HG02759 (cell line): Measurements from ENCODE around the gene NT5M.
A peak's percentile ranks its signal among the peaks of the same experiment; 100 is the strongest.
"Not testable (repeated sequence)": the region's sequence is repeated elsewhere in the genome, so short reads cannot be mapped to it uniquely, and the experiment has no call there.

ENCODE experiments used
- ATAC-seq: cut with Tn5 transposase; IDR thresholded peaks from one replicate; pipeline ENCODE4 v1.9.1; 2021; ENCODE audit warnings: mild to moderate bottlenecking, moderate library complexity; ENCODE audit not compliant: unreplicated experiment

NT5M gene

DNA sequence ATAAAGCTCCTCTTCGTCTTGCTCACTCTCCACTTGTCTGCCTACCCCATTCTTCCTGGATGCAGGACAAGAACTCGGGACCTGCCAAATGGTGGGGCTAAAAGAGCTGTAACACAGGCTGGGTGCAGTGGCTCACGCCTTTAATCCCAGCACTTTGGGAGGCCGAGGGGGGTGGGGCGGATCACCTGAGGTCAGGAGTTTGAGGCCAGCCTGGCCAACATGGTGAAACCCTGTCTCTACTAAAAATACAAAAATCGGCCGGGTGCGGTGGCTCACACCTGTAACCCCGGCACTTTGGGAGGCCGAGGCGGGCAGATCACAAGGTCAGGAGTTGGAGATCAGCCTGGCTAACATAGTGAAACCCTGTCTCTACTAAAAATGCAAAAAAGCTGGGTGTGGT, 1.5 kb upstream of the NT5M start:
- ATAC-seq, result not testable (repeated sequence)

DNA sequence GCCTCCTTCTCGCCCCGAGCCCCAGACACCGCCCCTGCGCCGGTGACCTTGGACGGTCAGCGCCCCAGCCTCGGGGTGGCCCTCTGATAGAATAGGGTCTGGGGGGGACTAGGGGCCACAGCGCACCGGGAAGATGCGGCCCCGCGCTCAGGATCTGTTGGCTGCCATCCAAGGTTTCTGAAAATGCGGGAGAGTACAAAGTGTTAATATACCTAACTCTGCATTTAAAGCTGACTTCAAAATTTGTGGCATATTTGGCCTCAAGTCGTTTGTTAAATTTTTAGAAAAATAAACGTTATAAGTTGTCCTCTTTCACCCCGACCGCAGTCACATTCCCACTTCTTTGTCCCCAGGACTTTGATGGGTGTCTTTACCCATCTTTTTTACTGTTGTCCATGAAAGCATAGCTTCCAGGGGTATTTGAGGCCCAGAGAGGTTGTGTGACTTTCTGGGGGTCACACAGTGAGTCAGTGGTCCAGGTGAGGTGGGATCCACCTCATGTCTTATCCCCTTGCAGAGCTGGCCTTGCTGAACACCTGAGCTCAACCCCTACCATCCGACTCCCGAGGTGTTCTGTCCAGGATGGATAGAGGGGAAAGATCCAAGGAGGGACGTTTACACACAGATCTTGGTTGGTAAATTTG, 796 bp downstream of the NT5M start:
- no peak for ATAC-seq

DNA sequence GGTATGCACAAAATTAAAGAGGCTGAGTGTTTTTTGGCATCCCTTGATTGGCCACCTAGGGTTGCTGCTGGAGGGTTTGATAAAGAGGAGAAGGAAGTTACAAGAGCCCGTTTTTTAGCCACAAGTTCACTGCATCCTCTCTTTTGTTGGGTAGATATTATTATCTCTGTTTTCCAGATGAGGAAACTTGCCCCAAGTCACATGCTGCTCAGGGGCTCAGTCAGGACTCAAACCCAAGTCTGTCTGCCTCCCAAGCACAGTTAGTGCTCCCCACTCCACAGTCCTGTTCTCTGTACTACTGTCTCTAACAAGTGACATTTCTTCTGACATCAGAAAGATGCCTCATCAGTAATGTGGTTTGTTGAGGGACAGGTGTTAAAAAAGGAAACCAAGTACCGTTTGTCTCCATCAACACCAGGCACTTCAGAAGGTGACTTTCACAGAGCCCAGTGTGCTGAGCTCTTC, 1.4 kb downstream of the NT5M start:
- ATAC-seq, result no peak

DNA sequence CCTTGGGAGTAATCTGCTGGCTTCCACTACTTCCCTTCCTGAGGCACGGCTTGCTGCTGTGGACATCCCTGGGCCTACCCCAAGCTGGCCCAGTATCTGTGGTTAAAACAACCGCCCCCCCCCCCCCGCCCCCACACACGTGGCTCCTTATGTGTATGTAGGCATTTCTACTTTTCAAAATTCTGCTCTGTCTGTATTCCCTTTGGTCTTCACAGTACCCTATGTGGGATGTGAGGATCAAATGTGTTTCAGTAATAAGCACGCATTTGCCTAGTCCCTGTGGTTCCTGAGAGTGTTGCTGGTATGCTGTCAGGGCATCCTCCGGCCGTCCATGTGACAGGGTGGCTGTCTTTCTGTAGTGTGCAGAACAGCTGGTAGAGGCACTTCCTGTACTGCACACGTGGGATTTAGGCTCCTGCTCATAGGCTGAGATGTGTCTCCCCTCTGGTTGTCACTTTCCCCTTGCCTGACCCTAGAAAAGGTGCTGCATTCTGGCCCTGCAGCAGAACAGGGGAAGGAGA, 2.2 kb downstream of the NT5M start:
- peak; percentile 64 for ATAC-seq

DNA sequence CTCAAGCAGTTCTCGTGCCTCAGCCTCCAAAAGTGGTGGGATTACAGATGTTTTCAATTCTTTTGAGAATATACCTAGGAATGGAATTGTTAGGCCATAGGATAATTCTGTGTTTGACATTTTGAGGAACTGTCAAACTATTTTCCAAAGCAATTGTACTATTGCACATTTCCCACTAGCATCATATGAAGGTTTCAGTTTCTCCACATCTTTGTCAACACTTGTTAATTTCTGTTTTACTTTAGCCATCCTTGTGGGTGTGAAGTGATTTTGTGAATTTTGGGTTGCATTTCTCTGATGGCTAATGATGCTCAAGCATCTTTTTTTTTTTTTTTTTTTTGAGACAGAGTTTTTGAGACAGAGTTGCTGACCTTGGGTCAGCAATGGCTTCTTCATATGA, 6.2 kb downstream of the NT5M start:
- no peak for ATAC-seq

DNA sequence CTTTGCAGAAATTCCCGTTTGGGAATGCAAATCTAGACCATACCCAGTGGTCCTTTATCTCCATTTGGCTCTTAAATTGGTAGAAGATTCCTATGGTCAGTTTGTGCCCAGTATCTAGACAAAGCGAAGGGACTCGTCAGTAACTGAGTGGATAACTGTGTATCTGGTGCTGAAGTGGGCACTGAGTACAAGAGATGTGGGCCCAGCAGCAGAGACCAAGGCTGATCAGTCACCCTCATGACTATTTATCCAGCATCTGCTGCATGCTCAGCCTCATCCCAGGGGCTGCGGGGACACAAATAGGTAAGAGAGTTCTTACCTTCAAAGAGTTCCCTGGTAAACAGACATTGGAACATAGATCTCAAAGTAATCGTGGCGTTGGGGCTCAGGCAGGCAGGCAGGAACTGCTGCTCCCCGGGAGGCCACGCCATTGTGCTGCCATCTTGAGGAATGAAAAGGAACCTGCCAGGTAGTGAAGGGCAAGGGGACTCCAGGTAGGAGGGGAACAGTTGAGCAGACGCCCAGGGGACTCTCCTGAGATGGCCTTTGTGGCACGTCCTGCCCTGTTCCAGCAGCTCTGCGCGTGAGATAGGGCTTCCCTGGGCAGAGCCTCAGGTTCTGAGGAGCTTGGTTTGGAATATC, 10.3 kb downstream of the NT5M start:
- ATAC-seq, result no peak

DNA sequence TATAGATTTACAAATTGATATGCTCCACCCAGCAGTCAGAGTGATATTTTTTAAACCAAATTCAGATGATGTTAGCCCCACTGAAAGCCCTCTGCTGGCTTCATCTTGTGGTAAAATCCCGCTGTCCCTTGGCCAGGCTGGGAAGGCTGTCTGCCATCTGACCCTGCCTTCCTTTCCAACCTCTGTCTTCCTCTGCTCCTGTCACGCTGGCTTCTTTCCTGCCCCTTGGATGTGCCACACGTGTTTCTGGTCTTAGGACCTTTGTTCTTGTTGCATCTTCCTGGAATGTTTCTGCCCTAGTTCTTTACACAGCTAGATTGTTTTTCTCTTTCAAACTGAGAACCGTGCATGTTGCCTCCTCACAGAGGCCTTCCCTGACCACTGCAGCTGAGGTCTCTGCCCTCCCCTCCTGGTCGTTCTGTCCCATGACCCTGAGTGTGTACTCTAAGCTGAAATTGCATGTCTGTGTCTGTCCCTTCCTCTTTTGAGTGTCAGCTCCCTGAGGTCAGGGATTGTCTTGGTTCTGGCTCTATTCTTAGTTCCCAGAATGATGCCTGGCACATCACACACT, 11.4 kb downstream of the NT5M start:
- ATAC-seq, result no peak

DNA sequence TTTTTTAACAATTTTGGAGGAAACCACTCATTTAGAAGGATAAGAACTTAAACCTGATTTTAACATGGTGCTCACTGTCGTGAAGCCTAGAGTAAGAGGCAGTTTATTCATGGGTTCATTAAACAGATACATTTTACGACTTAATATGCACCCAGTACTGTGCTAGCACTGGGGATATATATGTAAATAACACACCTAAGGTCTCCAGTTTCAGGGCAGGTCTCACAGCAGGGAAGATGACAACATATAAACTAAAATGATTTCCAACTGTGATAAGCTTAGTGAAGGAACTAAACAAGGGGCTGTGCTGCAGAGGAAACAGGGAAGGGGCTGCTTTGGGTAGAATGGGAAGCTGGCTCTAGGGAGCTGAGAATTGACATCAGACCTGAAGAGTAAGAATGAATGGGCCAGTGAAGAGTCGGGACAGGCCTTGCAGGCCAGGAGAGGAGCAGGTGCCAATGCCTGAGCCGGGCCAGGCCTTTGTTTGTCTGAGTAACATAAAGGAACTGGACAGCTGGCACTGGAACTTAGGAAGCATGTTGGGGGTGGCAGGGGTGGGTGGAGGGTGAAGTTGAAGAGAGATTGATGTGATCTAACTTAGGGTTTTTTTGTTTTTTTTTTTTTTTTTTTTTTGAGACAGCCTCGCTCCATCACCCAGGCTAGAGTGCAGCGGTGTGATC, 12.1 kb downstream of the NT5M start:
- ATAC-seq, result no peak

DNA sequence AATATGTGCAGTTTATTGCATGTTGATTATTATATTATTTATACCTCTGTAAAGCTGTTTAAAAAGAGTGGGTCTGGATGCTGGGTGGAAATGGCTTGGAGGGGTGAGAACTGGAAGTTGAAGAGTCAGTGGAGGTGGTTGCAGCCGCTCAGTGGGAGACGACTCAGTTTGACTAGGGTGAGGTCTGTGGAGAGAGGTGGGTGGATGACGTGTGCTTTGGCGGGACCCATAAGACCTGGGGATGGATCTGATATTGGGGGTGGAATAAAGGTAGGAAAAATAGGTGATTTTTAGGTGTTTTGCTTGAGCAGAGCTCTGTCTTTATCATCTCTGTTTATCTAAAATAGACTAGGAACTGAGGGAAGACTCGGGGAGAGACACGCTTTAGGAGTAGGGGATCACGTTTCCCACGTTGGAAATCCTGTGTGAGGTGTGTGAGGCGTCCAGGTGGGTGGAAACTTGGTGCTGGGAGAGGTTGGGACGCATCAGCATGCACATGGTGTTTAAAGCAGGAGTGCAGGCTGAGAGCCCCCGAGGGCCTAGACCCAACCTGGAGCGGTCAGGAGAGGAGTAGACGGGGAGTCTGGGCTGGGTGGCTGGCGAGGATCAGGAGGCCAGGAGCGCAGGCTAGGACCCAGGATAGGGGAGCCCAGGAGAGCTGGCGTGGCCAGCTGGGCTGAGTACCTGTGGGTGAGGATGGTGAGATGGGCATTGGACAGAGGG, 17.2 kb downstream of the NT5M start:
- ATAC-seq, result no peak

DNA sequence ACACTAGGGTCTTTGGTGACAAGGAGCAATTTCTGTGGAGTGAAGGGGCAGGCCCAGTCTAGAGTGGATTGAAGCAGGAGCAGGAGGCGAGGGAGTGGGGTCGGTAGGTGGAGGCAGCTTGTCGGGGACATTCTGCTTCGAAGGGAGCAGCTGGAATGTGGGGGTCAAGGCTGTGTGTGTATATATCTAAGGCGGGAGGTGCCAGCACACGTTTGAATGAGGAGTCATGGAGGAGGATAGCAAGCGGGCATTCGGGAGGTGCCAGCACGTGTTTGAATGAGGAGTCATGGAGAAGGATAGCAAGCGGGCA, 17.7 kb downstream of the NT5M start:
- ATAC-seq, result no peak

DNA sequence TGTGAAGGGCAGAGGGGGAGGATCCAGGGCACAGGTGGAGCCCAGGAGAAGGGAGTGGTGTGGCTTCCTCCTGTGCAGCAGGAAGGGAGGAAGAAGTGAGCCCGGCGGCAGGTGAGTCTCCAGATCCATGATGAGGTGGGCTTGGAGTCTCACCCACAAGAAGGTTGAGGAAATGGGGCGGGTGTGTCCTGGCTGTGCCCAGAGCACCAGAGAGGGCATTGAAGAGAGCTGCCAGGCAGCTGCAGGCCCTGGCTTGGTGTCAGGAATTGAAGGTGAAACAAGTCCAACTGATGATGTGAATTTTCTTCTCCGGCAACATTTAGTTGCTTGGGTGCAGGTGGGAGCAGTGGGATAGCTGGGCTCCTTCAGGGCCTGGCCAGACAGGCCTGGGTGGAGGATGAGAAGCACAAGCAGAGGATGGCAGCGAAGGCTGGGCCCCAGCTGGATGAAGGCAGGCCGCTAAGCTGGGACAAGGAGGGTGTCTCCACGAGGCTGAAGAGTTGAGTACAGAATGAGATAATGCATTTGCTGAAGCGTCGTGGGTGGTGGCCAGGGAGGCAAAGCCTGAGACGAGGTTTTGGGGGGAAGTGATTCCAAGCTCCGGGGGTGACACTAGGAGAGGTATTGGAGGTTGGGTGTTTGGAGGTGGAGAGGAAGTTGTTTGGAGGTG, 18.3 kb downstream of the NT5M start:
- ATAC-seq, result no peak

DNA sequence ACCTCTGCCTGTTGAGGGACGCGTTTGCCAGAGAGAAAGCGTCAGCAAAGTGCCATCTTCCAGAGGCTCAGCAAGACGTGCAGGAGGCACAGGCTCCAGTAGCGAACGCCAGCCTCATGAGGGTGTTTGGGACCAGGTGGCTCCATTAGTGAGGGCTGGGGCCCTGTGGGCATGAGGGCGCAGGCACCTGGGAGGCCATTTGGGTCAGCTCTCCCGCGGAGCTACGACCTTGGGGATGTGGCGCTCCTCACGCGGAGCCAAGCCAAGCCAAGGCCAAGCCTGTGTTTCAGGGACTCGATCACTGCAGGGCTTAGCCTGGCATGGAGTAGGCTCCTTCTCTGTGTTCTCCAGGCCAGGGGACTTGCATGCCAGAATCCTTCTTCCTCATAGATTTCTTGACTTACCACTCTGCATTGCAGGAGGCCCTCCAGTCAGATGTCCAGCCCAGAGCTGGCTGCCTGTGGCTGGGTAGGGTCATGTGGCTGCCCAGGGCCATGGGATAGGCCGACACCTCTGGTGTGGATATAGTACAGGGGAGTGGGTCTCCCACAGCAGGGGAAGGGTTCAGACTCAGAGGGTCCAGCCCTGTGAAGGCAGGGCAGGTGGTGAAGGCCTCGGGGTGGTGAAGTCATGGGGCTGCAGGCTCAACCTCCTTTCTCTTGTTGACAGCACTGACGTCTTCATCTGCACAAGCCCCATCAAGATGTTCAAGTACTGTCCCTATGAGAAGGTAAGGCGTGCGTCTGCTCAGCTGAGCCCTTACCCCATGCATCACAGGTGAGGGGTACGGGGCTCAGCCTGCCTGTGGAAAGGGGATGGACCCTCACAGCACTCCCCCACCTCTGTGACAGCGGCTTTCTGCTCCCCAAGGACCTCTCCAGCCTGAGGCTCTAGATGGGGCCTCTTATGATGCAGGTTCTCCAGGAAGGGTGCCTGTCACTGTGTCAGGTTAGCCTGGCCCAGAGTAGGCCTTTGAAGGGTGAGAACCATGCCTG, 19.6 kb downstream of the NT5M start:
- no peak for ATAC-seq

DNA sequence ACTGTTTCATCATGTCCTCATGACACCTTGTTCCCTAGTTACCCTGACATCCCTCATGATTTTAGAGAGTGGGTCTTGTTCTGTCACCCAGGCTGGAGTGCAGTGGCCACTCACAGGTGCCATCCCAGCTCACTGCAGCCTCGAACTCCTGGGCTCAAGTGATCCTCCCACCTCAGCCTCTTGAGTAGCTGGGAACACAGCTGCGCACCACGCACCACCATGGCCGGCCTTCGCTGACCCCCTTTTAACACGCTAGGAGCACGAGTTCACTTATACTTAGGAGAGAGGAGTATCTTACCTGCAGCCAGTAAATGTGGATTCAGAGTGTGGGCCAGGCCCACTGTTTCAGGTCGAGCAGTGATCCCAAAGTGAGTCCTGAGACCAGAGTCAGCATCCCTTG, 21.4 kb downstream of the NT5M start:
- no peak for ATAC-seq

DNA sequence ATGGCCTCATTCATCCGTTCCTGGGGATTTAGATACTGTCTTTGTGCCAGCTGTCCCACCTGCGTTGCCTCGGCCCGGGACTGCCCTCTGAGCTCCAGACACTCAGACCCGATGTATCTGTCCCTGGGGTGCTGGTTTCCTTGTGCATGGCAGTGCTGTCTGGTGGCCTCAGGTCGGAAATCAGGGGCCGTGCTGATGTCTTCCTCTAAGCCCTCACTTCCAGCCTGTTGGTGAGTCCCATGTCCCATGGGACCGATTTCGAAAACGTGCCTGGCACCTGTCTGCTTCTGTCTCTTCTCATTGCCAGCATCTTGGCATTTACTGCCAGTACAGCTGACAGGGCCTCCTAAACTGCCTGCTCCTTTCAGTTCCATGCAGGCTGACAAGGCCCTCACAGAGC, 22.1 kb downstream of the NT5M start:
- no peak for ATAC-seq

DNA sequence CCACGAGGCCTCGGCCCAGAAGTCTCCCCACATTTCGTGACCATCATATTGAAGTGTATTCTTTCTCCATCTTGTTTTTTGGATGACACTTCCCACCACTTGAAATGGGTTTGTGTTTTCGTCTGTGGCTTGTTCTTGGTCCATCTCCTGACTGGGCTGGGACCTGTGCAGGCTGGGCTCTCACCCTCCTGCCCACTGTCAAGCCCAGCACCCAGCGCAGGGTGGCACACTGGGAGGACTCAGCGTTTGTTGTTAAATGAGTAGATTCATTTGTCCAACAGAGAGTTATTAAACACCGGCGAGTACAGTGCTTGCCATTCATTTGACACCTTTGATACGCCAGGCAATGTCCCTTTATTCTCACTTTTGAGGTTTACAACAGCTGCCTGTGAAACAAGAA, 22.6 kb downstream of the NT5M start:
- ATAC-seq, result no peak

DNA sequence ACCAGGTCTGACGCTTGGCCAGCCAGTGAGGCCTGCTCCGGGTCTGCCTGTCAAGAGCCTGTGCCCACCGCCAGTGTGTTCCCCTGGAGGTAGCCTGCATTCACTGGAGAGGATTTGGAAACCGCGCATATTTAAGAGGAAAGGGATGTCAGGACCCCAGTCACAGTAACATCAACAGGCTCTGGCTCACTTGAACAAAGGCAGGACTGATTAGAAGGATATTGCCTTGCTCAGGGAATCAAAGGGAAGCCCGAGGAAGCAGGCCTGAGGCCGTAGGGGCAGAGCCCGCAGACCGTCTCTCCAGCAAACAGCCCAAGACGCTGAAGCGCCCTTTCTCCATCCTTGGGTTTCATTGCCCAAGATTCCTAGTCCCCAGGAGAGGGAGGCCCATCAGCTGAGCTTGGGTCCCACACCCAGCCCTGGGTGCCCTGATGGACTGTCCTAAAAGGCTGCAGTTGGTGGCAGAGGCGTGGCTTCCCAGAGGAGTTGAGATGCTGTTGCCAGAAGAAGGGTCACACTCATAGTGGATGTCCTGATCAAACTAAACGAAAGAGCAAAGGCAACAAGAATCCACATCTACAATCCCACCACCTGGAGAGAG, 23.2 kb downstream of the NT5M start:
- no peak for ATAC-seq

DNA sequence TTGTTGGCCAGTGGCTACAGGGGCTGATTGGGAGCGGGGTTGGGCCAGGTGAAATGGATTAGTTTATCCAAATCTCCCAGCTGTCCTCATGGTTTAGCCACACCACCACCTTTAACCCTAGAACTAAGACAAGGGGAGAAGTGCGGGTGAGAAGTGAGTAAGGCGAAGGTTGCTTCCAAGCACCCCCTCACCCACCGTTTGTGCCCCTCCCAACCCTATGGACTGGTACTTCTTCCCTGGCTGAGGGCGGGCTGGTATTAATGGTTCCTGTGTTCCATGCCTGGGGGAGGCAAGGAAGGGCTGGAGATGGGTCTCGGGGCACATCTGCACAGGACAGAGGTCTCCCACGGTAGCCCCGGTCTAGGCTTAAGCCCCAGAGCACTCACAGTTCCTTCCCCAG, 25.1 kb downstream of the NT5M start:
- ATAC-seq, result no peak

DNA sequence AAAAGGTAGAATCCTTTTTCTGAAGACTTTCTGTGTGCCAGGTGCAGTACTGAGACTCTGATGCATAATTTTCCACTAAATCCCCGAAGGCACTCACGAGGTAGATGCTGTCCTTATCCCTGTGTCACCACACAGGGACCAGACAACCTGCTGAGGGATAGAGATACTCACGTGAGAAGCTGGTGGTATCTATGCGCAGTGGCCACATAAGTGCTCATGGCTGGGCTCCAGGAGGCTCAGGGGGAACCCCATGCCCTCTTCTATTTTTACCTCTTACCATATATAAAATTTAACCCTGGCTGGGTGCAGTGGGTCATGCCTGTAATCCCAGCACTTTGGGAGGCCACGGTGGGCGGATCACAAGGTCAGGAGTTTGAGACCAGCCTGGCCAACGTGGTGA, 38.3 kb downstream of the NT5M start:
- ATAC-seq, result no peak
